GM12878 (cell line): ENCODE measurements around the gene SEPHS2. TPM values are rescaled to one million over a fixed set of nuclear protein-coding genes. Genes with fewer than 3 reads are reported as not detected.

Experiments
- CBFB ChIP-seq: IDR thresholded peaks from 2 replicates; pipeline ENCODE4 v1.6.1; 2016; ENCODE audit warnings: antibody characterized with exemption, low read depth
- CBX5 ChIP-seq: sonication (generic); IDR thresholded peaks from 2 replicates; pipeline ENCODE4 v1.6.1; 2016; ENCODE audit warnings: low read depth, moderate library complexity, mild to moderate bottlenecking, inconsistent platforms
- EED ChIP-seq: sonication (generic); IDR thresholded peaks from 2 replicates; pipeline ENCODE4 v1.6.1; 2016; ENCODE audit warnings: antibody characterized with exemption, low read depth
- JUNB ChIP-seq: IDR thresholded peaks from 2 replicates; pipeline ENCODE4 v1.6.1; 2016; ENCODE audit warnings: antibody characterized with exemption, mild to moderate bottlenecking
- MYC ChIP-seq: IDR thresholded peaks from 2 replicates; pipeline ENCODE4 v1.6.1; 2011; ENCODE audit warnings: mild to moderate bottlenecking, low read length, moderate library complexity, inconsistent platforms; ENCODE audit not compliant: insufficient read depth, insufficient replicate concordance, insufficient read length, severe bottlenecking
- ZSCAN29 ChIP-seq: fragments of 450-650 bp; IDR thresholded peaks from 2 replicates; pipeline ENCODE4 v1.6.1; 2017; ENCODE audit warnings: mild to moderate bottlenecking, moderate library complexity
- ZZZ3 ChIP-seq: IDR thresholded peaks from 2 replicates; pipeline ENCODE4 v1.6.1; 2011; ENCODE audit warnings: low read depth; ENCODE audit not compliant: control insufficient read depth, insufficient read length
- polyA plus RNA-seq, 11 experiments: library from polyadenylated mRNA; depleted of rRNA in 4 of 11; unstranded in 6 of 11; stranded (reverse) in 5 of 11; fragments of >200 nt; fragmentation: Nextera tagmentation in 4 of 11; fragmentation: Illumina TruSeq in 1 of 11; extraction: Ambion mirVana in 4 of 11; extraction: Trizol in 1 of 11; gene quantifications; 1 replicate in 1 of 11; 2 replicates in 10 of 11; pipeline versions ENCODE4 v1.2.1 to v1.2.3, GENCODE V29; 2011 to 2016; ENCODE audit warnings: inconsistent platforms in 2 of 11, missing spikeins in 2 of 11, low read depth in 1 of 11
- total RNA-seq, 4 experiments: library from RNA; depleted of rRNA in 3 of 4; stranded (reverse); fragments of >200 nt in 3 of 4; fragmentation: Illumina TruSeq in 1 of 4; extraction: Trizol in 1 of 4; gene quantifications; 2 replicates each; pipeline versions ENCODE4 v1.2.1 to v1.2.3, GENCODE V29; 2013 to 2021
- TF ChIP-seq, protein P1 (sequence below): fragments of 450-650 bp; IDR thresholded peaks from 2 replicates; pipeline ENCODE4 v1.6.1; 2018; ENCODE audit warnings: mild to moderate bottlenecking, low read depth, moderate library complexity; ENCODE audit not compliant: partially characterized antibody

SEPHS2 gene
- total and polyA plus RNA-seq, 10 of the 15 experiments (the other 5 are each of a cell fraction or from before 2014, with no cell fraction given) = 21.6 to 99.8 (median 72.9) TPM

DNA sequence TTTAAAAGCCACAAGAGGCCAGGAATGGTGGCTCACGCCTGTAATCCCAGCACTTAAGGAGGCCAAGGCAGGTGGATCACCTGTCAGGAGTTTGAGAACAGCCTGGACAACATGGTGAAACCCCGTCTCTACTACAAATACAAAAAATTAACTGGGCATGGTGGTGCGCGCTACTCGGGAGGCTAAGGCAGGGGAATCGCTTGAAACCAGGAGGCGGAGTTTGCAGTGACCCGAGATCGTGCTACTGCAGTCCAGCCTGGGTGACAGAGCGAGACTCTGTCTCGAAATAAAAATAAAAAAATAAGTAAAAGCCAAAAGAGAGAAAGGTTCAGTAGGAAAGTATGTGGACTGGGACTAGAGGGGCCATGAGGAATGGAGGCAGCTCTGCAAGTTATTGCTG lies 13.8 kb upstream of the SEPHS2 start (continued):
- TF ChIP-seq, protein P1, sequence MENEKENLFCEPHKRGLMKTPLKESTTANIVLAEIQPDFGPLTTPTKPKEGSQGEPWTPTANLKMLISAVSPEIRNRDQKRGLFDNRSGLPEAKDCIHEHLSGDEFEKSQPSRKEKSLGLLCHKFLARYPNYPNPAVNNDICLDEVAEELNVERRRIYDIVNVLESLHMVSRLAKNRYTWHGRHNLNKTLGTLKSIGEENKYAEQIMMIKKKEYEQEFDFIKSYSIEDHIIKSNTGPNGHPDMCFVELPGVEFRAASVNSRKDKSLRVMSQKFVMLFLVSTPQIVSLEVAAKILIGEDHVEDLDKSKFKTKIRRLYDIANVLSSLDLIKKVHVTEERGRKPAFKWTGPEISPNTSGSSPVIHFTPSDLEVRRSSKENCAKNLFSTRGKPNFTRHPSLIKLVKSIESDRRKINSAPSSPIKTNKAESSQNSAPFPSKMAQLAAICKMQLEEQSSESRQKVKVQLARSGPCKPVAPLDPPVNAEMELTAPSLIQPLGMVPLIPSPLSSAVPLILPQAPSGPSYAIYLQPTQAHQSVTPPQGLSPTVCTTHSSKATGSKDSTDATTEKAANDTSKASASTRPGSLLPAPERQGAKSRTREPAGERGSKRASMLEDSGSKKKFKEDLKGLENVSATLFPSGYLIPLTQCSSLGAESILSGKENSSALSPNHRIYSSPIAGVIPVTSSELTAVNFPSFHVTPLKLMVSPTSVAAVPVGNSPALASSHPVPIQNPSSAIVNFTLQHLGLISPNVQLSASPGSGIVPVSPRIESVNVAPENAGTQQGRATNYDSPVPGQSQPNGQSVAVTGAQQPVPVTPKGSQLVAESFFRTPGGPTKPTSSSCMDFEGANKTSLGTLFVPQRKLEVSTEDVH = no peak
- TF ChIP-seq ZZZ3 (no peak), ZSCAN29 (no peak), CBFB (no peak), CBX5 (0 out of 2 replicates have a peak, but pooled peaks have one; percentile 12), MYC (no peak), JUNB (no peak), EED (no peak)
